HL-60/S4 treated with retinoic acid at 250 ng/mL for 4 days and 3 days (cell line): ENCODE data around the gene RBBP6.

ENCODE experiments used
- in situ Hi-C: fragments of 300-500 bp; cut with MboI; formaldehyde crosslinking; loops from 2 replicates; pipeline ENCODE4 v1.7.0; 2022; ENCODE audit warnings: low sequenced_read_pairs

Gene RBBP6

DNA sequence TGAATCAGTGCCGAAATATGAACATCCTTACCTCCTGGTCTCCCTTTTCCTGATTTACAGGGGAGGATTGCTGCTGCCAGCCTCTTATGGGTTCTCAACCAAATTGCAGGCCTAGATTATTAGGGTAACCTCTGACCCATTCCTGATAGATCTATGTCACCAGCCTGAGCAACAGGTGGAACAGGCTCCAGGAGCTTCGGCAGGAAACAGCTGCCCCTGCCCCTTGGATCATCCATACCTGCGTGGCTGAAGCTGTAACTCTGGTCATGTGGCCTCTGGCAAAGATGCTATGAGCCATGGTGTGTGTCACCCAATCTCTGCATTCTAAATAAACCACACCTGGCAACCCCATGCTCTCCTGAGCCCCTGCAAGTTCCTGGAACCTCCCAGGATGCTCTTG lies 18.4 kb upstream of the RBBP6 start:
- in situ Hi-C loops, result loop anchor here (25.0 kb wide), 1 partner anchor 784 kb away; no protein-coding TSS in a partner anchor

GRCh38 chr16:24522751-24523150 lies 16.6 kb upstream of the RBBP6 start:
- in situ Hi-C loops, result loop anchor here (25.0 kb wide), 1 partner anchor 785 kb away; no protein-coding TSS in a partner anchor

GRCh38 chr16:24523569-24523968 lies 15.8 kb upstream of the RBBP6 start:
- in situ Hi-C loops, result loop anchor here (25.0 kb wide), 1 partner anchor 786 kb away; no protein-coding TSS in a partner anchor

DNA sequence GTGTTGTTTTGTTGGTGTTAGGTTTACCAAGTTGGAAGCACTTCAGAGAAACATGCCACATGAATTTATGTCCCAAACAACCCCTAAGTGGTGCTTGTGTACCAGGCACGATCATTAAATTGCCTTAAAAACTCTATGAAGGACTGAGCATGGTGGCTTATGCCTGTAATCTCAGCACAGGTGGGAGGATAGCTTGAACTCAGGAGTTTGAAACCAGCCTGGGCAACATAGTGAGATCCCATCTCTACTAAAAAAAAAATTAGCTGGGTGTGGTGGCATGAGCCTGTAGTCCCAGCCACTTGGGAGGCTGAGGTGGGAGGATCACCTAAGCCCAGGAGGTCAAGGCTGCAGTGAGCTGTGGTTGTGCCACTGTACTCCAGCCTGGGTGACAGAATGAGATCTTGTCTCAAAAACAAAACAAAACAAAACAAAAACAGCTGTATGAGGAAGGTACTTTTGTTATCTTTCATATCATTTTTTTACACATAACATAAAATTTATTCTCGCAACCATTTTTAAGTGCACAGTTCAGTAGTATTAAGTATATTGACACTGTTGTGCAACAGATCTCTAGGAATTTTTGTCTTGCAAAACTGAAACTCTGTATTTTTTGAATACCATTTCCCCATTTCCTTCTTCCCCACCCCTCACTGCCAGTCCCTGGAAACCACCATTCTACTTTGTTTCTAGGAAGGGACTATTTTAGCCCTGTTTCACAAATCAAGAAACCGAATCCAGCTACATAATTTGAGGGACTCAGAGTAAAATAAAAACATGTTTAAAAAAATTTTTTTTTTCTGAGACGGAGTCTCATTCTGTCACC lies 14.3 kb upstream of the RBBP6 start:
- in situ Hi-C loops, result loop anchor here (25.0 kb wide), 1 partner anchor 788 kb away; no protein-coding TSS in a partner anchor

- in situ Hi-C loops, result no loop called here
Observed at GRCh38 chr16:24525970-24526559, 13.3 kb upstream of the RBBP6 start.

DNA sequence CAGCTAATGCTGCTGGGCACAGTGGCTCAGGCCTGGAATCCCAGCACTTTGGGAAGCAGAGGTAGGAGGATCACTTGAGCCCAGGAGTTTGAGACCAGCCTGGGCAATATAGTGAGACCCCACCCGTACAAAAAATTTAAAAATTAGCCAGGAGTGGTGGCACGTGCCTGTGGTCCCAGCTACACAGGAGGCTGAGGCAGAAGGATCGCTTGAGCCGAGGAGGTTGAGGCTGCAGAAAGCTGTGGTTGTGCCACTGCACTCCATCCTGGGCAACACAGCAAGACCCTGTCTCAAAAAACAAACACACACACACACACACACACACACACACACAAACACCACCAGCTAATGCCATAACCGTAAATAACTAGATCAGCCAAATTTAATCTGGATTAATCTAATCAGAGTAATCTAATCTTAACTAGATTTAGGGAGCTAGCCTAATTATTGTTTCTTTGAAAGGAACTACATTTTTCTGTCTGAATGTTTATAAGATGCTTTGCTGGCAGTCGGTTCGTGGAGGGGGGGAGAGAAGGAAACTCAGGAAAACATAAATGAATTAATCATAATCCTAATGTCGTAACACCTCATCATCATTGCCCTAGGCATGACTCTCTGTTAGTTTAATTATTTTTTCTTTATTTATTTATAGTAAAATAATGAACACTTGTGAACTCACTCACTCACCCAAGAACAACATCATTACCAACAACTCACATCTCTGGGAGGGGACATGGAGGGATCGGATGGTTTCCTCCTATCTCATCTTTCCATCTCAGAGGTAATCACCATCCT lies 12.5 kb upstream of the RBBP6 start:
- in situ Hi-C loops, result no loop called here

DNA sequence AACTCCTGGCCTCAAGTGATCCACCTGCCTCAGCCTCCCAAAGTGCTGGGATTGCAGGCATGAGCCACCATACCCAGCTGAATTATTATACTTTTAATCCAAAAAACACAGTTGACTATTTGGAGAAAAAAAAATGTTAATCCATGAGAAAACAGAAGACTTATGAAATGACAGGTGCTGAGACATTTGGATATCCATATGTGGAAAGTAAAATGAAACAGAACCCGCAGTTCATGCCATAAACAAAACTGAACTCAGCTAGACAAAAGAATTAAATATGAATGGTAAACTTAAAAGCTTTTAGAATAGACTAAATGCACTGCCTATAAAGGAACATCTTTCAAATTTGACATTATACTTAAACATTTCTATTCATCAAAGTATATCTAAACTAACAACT lies 8.2 kb upstream of the RBBP6 start:
- in situ Hi-C loops, result no loop called here

- in situ Hi-C loops, result no loop called here
Observed at GRCh38 chr16:24534620-24535019, 4.7 kb upstream of the RBBP6 start.

DNA sequence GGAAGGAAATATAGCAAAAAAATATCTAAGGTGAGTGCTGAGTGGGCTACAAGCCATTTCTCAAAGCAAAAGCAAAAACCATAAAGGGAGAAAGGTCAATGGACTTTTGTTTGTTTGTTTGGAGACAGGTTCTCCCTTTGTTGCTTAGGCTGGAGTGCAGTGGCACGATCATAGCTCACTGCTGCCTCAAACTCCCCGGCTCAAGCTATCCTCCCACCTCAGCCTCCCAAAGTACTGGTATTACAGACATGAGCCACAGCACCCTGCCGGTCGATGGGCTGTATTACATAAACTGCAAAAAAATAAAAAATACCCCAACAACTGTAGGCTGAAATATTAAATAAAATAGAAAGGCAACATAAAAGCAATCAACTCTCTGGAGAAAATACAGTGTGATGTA lies 3.5 kb upstream of the RBBP6 start:
- in situ Hi-C loops, result no loop called here

GRCh38 chr16:24536671-24537070 lies 2.7 kb upstream of the RBBP6 start:
- in situ Hi-C loops, result no loop called here

GRCh38 chr16:24537474-24538337 lies 1.7 kb upstream of the RBBP6 start:
- in situ Hi-C loops, result no loop called here

- in situ Hi-C loops, result no loop called here
Observed at GRCh38 chr16:24538756-24539294, 541 bp upstream of the RBBP6 start.

- in situ Hi-C loops, result no loop called here
Observed at GRCh38 chr16:24539850-24540601, 660 bp downstream of the RBBP6 start.

- in situ Hi-C loops, result no loop called here
Observed at GRCh38 chr16:24540602-24541210, 1.3 kb downstream of the RBBP6 start.

DNA sequence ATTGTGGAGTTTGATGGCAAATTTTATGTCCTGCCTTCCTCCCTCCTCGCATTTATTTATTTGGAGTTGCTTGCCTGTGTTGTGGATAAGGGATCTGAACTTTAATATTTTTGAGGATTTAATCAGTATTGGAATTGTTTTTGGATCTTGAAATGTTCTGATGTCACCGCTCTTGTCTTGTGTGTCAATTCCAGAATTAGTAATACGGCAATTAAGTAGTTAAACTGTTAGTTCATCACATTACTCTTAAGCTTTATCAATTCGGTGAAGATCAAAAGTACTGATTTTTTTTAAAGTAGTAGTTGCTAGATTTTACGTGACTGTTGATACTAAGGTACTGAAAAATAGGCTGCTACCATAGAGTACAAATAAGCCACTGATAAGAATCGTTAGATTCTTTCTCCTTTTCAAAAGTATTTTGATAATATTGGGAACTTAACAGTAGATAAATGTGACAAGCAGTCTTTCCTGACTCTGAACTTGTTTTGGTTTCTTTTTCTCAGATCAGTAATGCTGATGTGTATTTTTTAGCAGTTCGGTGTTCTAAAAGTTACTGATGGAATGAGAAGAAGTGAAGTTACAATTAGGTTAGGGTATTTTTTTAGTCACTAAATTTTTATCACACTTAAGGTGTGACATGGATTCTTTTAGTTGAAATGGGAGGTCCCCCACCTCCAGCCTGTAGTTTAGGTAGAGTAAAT lies 2.0 kb downstream of the RBBP6 start:
- in situ Hi-C loops, result no loop called here

DNA sequence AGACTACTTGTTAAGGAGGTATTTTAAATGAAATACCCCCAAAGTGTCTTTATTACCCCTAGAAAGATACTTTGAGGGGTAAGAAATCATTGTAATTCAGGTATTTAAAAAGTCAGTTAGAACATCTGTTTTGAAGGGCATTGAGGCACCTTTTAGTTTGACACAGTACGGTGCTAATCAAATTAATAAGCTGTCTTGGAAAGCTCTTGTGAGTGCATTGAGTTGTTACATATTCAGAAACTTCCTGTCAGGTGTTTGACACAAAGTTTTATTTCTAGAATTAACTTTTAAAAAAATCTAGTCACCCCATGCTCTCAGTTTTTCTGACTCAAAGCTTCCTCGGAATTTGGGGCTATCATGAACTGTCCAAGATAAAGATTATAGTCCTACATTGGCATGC lies 4.6 kb downstream of the RBBP6 start:
- in situ Hi-C loops, result no loop called here

DNA sequence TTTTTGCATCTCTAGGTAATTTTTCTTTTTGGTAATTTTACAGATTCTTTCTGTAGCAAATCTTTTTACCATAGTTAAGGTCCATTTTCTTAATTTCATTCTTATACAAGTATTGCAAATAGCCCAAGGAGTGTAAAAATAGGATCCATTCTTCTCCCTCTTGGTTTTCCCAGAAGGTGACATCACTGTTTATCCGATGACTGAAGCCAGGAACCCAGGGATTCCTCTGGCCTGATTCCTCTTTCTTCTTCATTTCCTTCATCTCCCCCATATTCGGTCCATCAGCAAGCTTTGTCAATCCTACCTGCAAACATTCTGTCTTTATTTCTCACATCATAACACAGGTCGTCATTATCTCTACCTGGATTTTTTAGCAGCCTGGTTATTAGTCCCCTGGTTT lies 5.3 kb downstream of the RBBP6 start:
- in situ Hi-C loops, result no loop called here

DNA sequence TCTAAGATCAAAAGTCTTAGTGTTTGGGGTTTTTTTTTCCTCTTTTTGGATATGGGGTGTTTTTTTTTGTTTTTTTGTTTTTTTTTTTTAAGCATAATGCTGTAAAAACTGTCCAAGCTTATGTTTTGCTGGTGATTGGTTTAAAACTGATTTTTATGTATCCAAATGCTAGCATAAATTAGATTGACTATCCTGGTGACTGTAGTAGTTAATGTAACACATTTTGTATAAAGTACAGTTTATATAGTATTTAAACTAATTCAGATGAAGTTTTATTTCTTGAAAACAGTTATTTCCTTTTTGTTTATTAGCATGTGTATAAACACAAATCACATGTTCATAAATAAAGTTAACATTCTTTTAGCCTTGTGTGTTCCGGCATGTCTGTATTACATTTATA lies 10.9 kb downstream of the RBBP6 start:
- in situ Hi-C loops, result no loop called here
